Astrocyte (in vitro differentiated cells and primary cell): ENCODE results near the gene NEK6. TPM values are rescaled to one million over a fixed set of nuclear protein-coding genes. Genes with fewer than 3 reads are reported as not detected.

Experiments
- DNase-seq: peaks from one replicate; pipeline ENCODE4 v3.0.0-alpha.2; 2010; ENCODE audit warnings: low read depth
- FAIRE-seq: peaks from 2 replicates; lab custom pipeline; 2011; peaks lifted over from hg19 to GRCh38; lab: Jason Lieb, UNC
- H2AFZ ChIP-seq: 2 replicates; pipeline ENCODE4 v1.6.0; 2012; ENCODE audit warnings: low read depth, low read length, inconsistent platforms
- H3K27ac ChIP-seq: 2 replicates; pipeline ENCODE4 v1.5.1; 2011; ENCODE audit warnings: low read depth, low read length, inconsistent platforms
- H3K27me3 ChIP-seq: 2 replicates; pipeline ENCODE4 v1.6.0; 2011; ENCODE audit warnings: low read length, inconsistent platforms; ENCODE audit not compliant: insufficient read depth
- H3K36me3 ChIP-seq: 2 replicates; pipeline ENCODE4 v1.5.1; 2011; ENCODE audit warnings: low read length, inconsistent platforms; ENCODE audit not compliant: insufficient read depth
- H3K4me1 ChIP-seq: 2 replicates; pipeline ENCODE4 v1.5.1; 2011; ENCODE audit warnings: low read length, inconsistent platforms; ENCODE audit not compliant: insufficient read depth
- H3K4me2 ChIP-seq: 2 replicates; pipeline ENCODE4 v1.6.0; 2012; ENCODE audit warnings: low read length, inconsistent platforms
- H3K4me3 ChIP-seq: 2 replicates; pipeline ENCODE4 v1.5.1; 2011; ENCODE audit warnings: low read depth, mild to moderate bottlenecking, low read length, inconsistent platforms; ENCODE audit not compliant: insufficient read depth
- H3K79me2 ChIP-seq: 2 replicates; pipeline ENCODE4 v1.6.0; 2012; ENCODE audit warnings: mild to moderate bottlenecking, low read length, inconsistent platforms; ENCODE audit not compliant: insufficient read depth
- H3K9ac ChIP-seq: 2 replicates; pipeline ENCODE4 v1.6.0; 2012; ENCODE audit warnings: mild to moderate bottlenecking, low read length, inconsistent platforms
- H3K9me3 ChIP-seq: 2 replicates; pipeline ENCODE4 v1.5.1; 2012; ENCODE audit warnings: low read depth, mild to moderate bottlenecking, low read length, inconsistent platforms; ENCODE audit not compliant: insufficient read depth
- H4K20me1 ChIP-seq: 2 replicates; pipeline ENCODE4 v1.6.0; 2012; ENCODE audit warnings: low read length, inconsistent platforms; ENCODE audit not compliant: insufficient read depth
- H3K27ac Mint-ChIP-seq: one replicate; pipeline ENCODE4 v1.8.0; 2021; ENCODE audit warnings: mild to moderate bottlenecking, mixed read lengths; ENCODE audit not compliant: unreplicated experiment
- H3K27me3 Mint-ChIP-seq: one replicate; pipeline ENCODE4 v1.8.0; 2021; ENCODE audit warnings: low read depth, mixed read lengths; ENCODE audit not compliant: unreplicated experiment
- H3K36me3 Mint-ChIP-seq: one replicate; pipeline ENCODE4 v1.8.0; 2021; ENCODE audit warnings: low read depth, mixed read lengths; ENCODE audit not compliant: unreplicated experiment
- H3K4me1 Mint-ChIP-seq: one replicate; pipeline ENCODE4 v1.8.0; 2021; ENCODE audit warnings: low read depth, mixed read lengths; ENCODE audit not compliant: unreplicated experiment
- H3K4me3 Mint-ChIP-seq: one replicate; pipeline ENCODE4 v1.8.0; 2021; ENCODE audit warnings: mild to moderate bottlenecking, moderate library complexity, mixed read lengths; ENCODE audit not compliant: unreplicated experiment
- H3K9me3 Mint-ChIP-seq: one replicate; pipeline ENCODE4 v1.8.0; 2021; ENCODE audit warnings: mild to moderate bottlenecking, mixed read lengths; ENCODE audit not compliant: unreplicated experiment
- CTCF ChIP-seq: IDR thresholded peaks from 2 replicates; pipeline ENCODE4 v1.5.1; 2011; ENCODE audit warnings: low read depth, mild to moderate bottlenecking, inconsistent platforms, low read length, moderate library complexity; ENCODE audit not compliant: insufficient read depth
- EZH2 ChIP-seq: IDR thresholded peaks from 2 replicates; pipeline ENCODE4 v1.6.1; 2012; ENCODE audit warnings: mild to moderate bottlenecking, low read length, inconsistent platforms; ENCODE audit not compliant: insufficient read depth
- total RNA-seq: library from RNA; stranded (reverse); gene quantifications from 2 replicates; pipeline ENCODE4 v1.2.1, GENCODE V29; 2021

NEK6 gene
- total RNA-seq, 1 donor from 2014 or later = 76.8 TPM

- H3K4me1 Mint-ChIP-seq = peaks cover 12% of the 10 kb centered on the region
- Histone ChIP-seq H3K4me2 (no peak overlapping the region), H3K4me1 (no peaks in the 10 kb centered on the region), H3K36me3 (peaks cover 42% of the 10 kb centered on the region), H3K9ac (no peak overlapping the region), H3K79me2 (peaks cover 68% of the 10 kb centered on the region), H3K9me3 (no peaks in the 10 kb centered on the region), H2AFZ (no peak overlapping the region), H3K4me3 (no peak overlapping the region), H4K20me1 (peaks cover 99% of the 10 kb centered on the region), H3K27me3 (no peaks in the 10 kb centered on the region), H3K27ac (no peak overlapping the region)
- H3K27me3 Mint-ChIP-seq = no peaks in the 10 kb centered on the region
- H3K4me3 Mint-ChIP-seq = no peak overlapping the region
- no peak for FAIRE-seq
- no peak overlapping the region for H3K27ac Mint-ChIP-seq
- DNase-seq = no peak
- TF ChIP-seq EZH2 (no peak), CTCF (no peak)
- peaks cover 15% of the 10 kb centered on the region for H3K36me3 Mint-ChIP-seq
- H3K9me3 Mint-ChIP-seq = no peaks in the 10 kb centered on the region
Observed at GRCh38 chr9:124354346-124355038, 96.7 kb downstream of the NEK6 start.

GRCh38 chr9:124355039-124355940, 97.5 kb downstream of the NEK6 start:
- H3K4me3 ChIP-seq = no peak overlapping the region
- H4K20me1 ChIP-seq = peaks cover 99% of the 10 kb centered on the region
- no peak overlapping the region for H3K27ac Mint-ChIP-seq
- H2AFZ ChIP-seq = no peak overlapping the region
- no peaks in the 10 kb centered on the region for H3K27me3 Mint-ChIP-seq
- no peak overlapping the region for H3K4me3 Mint-ChIP-seq
- H3K27me3 ChIP-seq = no peaks in the 10 kb centered on the region
- DNase-seq (no peak), FAIRE-seq (no peak)
- no peak overlapping the region for H3K27ac ChIP-seq
- TF ChIP-seq CTCF = no peak
- no peak for TF ChIP-seq EZH2
- H3K4me2 ChIP-seq = no peak overlapping the region
- H3K4me1 Mint-ChIP-seq = peaks cover 17% of the 10 kb centered on the region
- H3K9me3 ChIP-seq = no peaks in the 10 kb centered on the region
- no peak overlapping the region for H3K9ac ChIP-seq
- peaks cover 71% of the 10 kb centered on the region for H3K79me2 ChIP-seq
- H3K36me3 ChIP-seq = peaks cover 37% of the 10 kb centered on the region
- no peaks in the 10 kb centered on the region for H3K9me3 Mint-ChIP-seq
- no peaks in the 10 kb centered on the region for H3K4me1 ChIP-seq
- peaks cover 15% of the 10 kb centered on the region for H3K36me3 Mint-ChIP-seq
